GM21526 (cell line): ENCODE data around the gene TAPBP.
"Not testable (repeated sequence)": the region's sequence is repeated elsewhere in the genome, so short reads cannot be mapped to it uniquely, and the experiment has no call there.

Source experiments
- ATAC-seq: cut with Tn5 transposase; IDR thresholded peaks from one replicate; pipeline ENCODE4 v1.9.1; 2021; ENCODE audit warnings: moderate library complexity; ENCODE audit not compliant: unreplicated experiment, low FRiP score

The TAPBP gene

GRCh38 chr6:33313709-33314514 is at the start of gene TAPBP:
TSS of gene TAPBP (minus strand) at chr6:33314078. CDS start at chr6:33314041, 37 bp downstream.
- ATAC-seq: no peak

GRCh38 chr6:33363486-33363885 is 49.6 kb upstream of the TAPBP start:
- ATAC-seq: not testable (repeated sequence)

- ATAC-seq: no peak
Measured at GRCh38 chr6:33359331-33359730, 45.5 kb upstream of the TAPBP start.

- not testable (repeated sequence) for ATAC-seq
Measured at GRCh38 chr6:33357160-33357871, 43.4 kb upstream of the TAPBP start.

- ATAC-seq: no peak
Measured at GRCh38 chr6:33356295-33356694, 42.4 kb upstream of the TAPBP start.

- not testable (repeated sequence) for ATAC-seq
Measured at GRCh38 chr6:33355860-33356259, 42.0 kb upstream of the TAPBP start.

- no peak for ATAC-seq
Measured at GRCh38 chr6:33347816-33348215, 33.9 kb upstream of the TAPBP start.

GRCh38 chr6:33346972-33347371 is 33.1 kb upstream of the TAPBP start:
- not testable (repeated sequence) for ATAC-seq

- ATAC-seq: no peak
Measured at GRCh38 chr6:33344701-33345697, 31.1 kb upstream of the TAPBP start.

- ATAC-seq: no peak
Measured at GRCh38 chr6:33343953-33344611, 30.2 kb upstream of the TAPBP start.

- ATAC-seq: not testable (repeated sequence)
Measured at GRCh38 chr6:33343606-33343952, 29.7 kb upstream of the TAPBP start.

- no peak for ATAC-seq
Measured at GRCh38 chr6:33339193-33339592, 25.3 kb upstream of the TAPBP start.

- ATAC-seq: no peak
Measured at GRCh38 chr6:33336495-33336894, 22.6 kb upstream of the TAPBP start.

GRCh38 chr6:33335916-33336315 is 22.0 kb upstream of the TAPBP start:
- no peak for ATAC-seq

GRCh38 chr6:33333666-33334065 is 19.8 kb upstream of the TAPBP start:
- ATAC-seq: no peak

- no peak for ATAC-seq
Measured at GRCh38 chr6:33330736-33331135, 16.9 kb upstream of the TAPBP start.

- ATAC-seq: no peak
Measured at GRCh38 chr6:33329058-33329457, 15.2 kb upstream of the TAPBP start.

- no peak for ATAC-seq
Measured at GRCh38 chr6:33324125-33324524, 10.2 kb upstream of the TAPBP start.

GRCh38 chr6:33323623-33323948 is 9.7 kb upstream of the TAPBP start:
- no peak for ATAC-seq

GRCh38 chr6:33321227-33321626 is 7.3 kb upstream of the TAPBP start:
- ATAC-seq: no peak
